K562 (cell line): ENCODE data around the gene CHRNB1. TPM values are rescaled to one million over a fixed set of nuclear protein-coding genes. Genes with fewer than 3 reads are reported as not detected.

Experiments
- CUX1 ChIP-seq: fragments of 200-800 bp; sonication (Bioruptor generic); IDR thresholded peaks from 2 replicates; pipeline ENCODE4 v1.6.1; 2016; ENCODE audit warnings: missing genetic modification characterization, missing compliant biosample characterization
- FUS ChIP-seq: fragments of 200-400 bp; formaldehyde crosslinking; optimal IDR thresholded peaks from 2 replicates; pipeline ENCODE3; 2017; ENCODE audit warnings: low read depth, low read length
- KDM4B ChIP-seq, 2 experiments: fragments of 450-650 bp in 1 of 2; sonication (generic) in 1 of 2; IDR thresholded peaks; 2 replicates each; pipeline ENCODE4 v1.6.1; 2016 to 2017; ENCODE audit warnings: borderline replicate concordance in 2 of 2, antibody characterized with exemption in 1 of 2, low read depth in 1 of 2, mild to moderate bottlenecking in 1 of 2
- KDM5B ChIP-seq: fragments of 200-600 bp; sonication (generic); IDR thresholded peaks from 2 replicates; pipeline ENCODE4 v1.6.1; 2012; ENCODE audit warnings: low read depth, mild to moderate bottlenecking, moderate library complexity, low read length, control low read depth, inconsistent platforms; ENCODE audit not compliant: insufficient replicate concordance
- MCM3 ChIP-seq: fragments of 450-650 bp; IDR thresholded peaks from 2 replicates; pipeline ENCODE4 v1.6.1; 2016
- NFE2L1 ChIP-seq: fragments of 450-650 bp; IDR thresholded peaks from 2 replicates; pipeline ENCODE4 v1.6.1; 2016; ENCODE audit warnings: missing genetic modification characterization, low read depth, mild to moderate bottlenecking, missing compliant biosample characterization, moderate library complexity, borderline replicate concordance
- POLR2H ChIP-seq: IDR thresholded peaks from 2 replicates; pipeline ENCODE4 v1.6.1; 2016; ENCODE audit warnings: missing genetic modification characterization, low read depth, mild to moderate bottlenecking, control low read depth, missing compliant biosample characterization, moderate library complexity
- STAG1 ChIP-seq: sonication (generic); formaldehyde crosslinking; IDR thresholded peaks from 2 replicates; pipeline ENCODE4 v1.5.0; 2020; ENCODE audit warnings: missing genetic modification reagents, borderline replicate concordance
- XRCC3 ChIP-seq: fragments of 450-650 bp; IDR thresholded peaks from 2 replicates; pipeline ENCODE4 v1.6.1; 2017; ENCODE audit warnings: mild to moderate bottlenecking, moderate library complexity
- ZKSCAN8 ChIP-seq: fragments of 200-800 bp; sonication (Bioruptor generic); IDR thresholded peaks from 2 replicates; pipeline ENCODE4 v1.6.1; 2016; ENCODE audit warnings: missing genetic modification characterization, missing compliant biosample characterization
- ZNF408 ChIP-seq: fragments of 250-450 bp; sonication (Bioruptor Pico); IDR thresholded peaks from 2 replicates; pipeline ENCODE4 v1.4.0; 2020; ENCODE audit warnings: low read depth, mild to moderate bottlenecking, moderate library complexity
- ZNF507 ChIP-seq: conservative IDR thresholded peaks from 2 replicates; pipeline ENCODE4 v1.6.1; 2017; ENCODE audit warnings: missing genetic modification characterization, missing compliant biosample characterization
- ZNF584 ChIP-seq: fragments of 200-800 bp; sonication (Bioruptor generic); IDR thresholded peaks from 2 replicates; pipeline ENCODE4 v1.6.1; 2016; ENCODE audit warnings: low read depth, mild to moderate bottlenecking, missing genetic modification characterization, missing compliant biosample characterization
- ZNF707 ChIP-seq: fragments of 250-450 bp; sonication (Bioruptor Pico); conservative IDR thresholded peaks from 2 replicates; pipeline ENCODE4 v1.8.0; 2022; ENCODE audit warnings: inconsistent platforms, mild to moderate bottlenecking, moderate library complexity
- polyA plus RNA-seq, 8 experiments: library from polyadenylated mRNA; depleted of rRNA in 4 of 8; stranded (reverse) in 5 of 8; unstranded in 3 of 8; fragments of >200 nt; fragmentation: Nextera tagmentation in 2 of 8; fragmentation: Illumina TruSeq in 1 of 8; extraction: Ambion mirVana in 2 of 8; extraction: Trizol in 1 of 8; gene quantifications; 2 replicates each; pipeline versions ENCODE4 v1.2.1 to v1.2.3, GENCODE V29; 2011 to 2014; ENCODE audit warnings: inconsistent platforms in 1 of 8, missing spikeins in 1 of 8
- total RNA-seq, 7 experiments: library from RNA; depleted of rRNA in 6 of 7; stranded (reverse); fragments of >200 nt in 6 of 7; fragmentation: Illumina TruSeq in 2 of 7; extraction: Trizol in 2 of 7; gene quantifications; 2 replicates each; pipeline versions ENCODE4 v1.2.1 to v1.2.3, GENCODE V29; 2011 to 2021; ENCODE audit warnings: low replicate concordance in 1 of 7
- TF ChIP-seq, protein P1 (sequence below): conservative IDR thresholded peaks from 2 replicates; pipeline ENCODE4 v1.6.1; 2011; ENCODE audit warnings: low read depth, mild to moderate bottlenecking, low read length; ENCODE audit not compliant: control insufficient read depth
- TF ChIP-seq, protein P2 (sequence below): fragments of 450-650 bp; IDR thresholded peaks from 2 replicates; pipeline ENCODE4 v1.6.1; 2016; ENCODE audit warnings: missing biosample characterization, missing genetic modification characterization
- TF ChIP-seq, protein P3 (sequence below), 3 experiments: fragments of 200-800 bp in 1 of 3; sonication (Bioruptor generic) in 1 of 3; sonication (generic) in 1 of 3; formaldehyde crosslinking in 1 of 3; IDR thresholded peaks; 2 replicates each; pipeline versions ENCODE4 v1.6.1 to v1.8.0; 2016 to 2022; ENCODE audit warnings: mild to moderate bottlenecking in 2 of 3, missing compliant biosample characterization in 2 of 3, missing genetic modification characterization in 2 of 3, missing genetic modification reagents in 1 of 3

Gene CHRNB1
- total and polyA plus RNA-seq, 9 of the 15 experiments (the other 6 are each of a cell fraction or from before 2014, with no cell fraction given), result 4.7 to 12.3 (median 6.8) TPM

DNA sequence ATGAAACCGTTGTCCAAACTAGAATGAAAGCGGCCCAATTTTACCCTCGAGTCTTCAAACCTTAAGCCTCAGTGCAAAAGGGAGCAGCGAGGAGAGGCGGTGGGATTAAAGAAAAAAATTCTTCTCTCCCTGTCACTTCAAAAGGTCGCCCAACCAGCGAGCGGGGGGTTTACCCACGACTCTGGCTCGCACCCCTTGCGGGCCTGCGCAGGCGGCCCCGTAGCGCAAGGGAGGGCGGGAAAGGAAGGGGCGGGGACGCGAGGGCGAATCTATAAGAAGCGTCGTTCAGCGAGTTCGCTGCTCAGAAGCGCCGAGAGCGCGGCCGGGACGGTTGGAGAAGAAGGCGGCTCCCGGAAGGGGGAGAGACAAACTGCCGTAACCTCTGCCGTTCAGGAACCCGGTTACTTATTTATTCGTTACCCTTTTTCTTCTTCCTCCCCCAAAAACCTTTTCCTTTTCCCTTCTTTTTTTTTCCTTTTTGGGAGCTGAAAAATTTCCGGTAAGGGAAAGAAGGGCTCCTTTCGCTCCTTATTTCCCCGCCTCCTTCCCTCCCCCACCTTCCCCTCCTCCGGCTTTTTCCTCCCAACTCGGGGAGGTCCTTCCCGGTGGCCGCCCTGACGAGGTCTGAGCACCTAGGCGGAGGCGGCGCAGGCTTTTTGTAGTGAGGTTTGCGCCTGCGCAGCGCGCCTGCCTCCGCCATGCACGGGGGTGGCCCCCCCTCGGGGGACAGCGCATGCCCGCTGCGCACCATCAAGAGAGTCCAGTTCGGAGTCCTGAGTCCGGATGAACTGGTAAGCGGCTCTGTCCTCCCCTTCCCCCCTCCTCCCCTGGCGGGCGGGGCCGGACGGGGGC lies 39.4 kb downstream of the CHRNB1 start, which contains the start of gene POLR2A (continued):
- no peak for TF ChIP-seq ZNF507 (tag)
- TF ChIP-seq KDM4B (IDR thresholded peaks at IDR 0.05; ENCODE audit: borderline replicate concordance in 2 of 2, low read depth in 1 of 2), result peak in 1 of 2 experiments; percentile 96; a peak in 2 of 4 replicates
- TF ChIP-seq STAG1 (CRISPR knock-in tag), result no peak
- no peak for TF ChIP-seq ZNF584
- peak; percentile 99 for TF ChIP-seq POLR2H
- no peak for TF ChIP-seq FUS
- TF ChIP-seq ZNF707 (CRISPR knock-in tag), result no peak
- TF ChIP-seq, protein P1, sequence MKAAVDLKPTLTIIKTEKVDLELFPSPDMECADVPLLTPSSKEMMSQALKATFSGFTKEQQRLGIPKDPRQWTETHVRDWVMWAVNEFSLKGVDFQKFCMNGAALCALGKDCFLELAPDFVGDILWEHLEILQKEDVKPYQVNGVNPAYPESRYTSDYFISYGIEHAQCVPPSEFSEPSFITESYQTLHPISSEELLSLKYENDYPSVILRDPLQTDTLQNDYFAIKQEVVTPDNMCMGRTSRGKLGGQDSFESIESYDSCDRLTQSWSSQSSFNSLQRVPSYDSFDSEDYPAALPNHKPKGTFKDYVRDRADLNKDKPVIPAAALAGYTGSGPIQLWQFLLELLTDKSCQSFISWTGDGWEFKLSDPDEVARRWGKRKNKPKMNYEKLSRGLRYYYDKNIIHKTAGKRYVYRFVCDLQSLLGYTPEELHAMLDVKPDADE, result no peak; the same call in none of the 2 replicates
- no peak for TF ChIP-seq NFE2L1 (tag)
- TF ChIP-seq ZNF408 (CRISPR knock-in tag), result no peak
- no peak for TF ChIP-seq MCM3
- TF ChIP-seq, protein P2, sequence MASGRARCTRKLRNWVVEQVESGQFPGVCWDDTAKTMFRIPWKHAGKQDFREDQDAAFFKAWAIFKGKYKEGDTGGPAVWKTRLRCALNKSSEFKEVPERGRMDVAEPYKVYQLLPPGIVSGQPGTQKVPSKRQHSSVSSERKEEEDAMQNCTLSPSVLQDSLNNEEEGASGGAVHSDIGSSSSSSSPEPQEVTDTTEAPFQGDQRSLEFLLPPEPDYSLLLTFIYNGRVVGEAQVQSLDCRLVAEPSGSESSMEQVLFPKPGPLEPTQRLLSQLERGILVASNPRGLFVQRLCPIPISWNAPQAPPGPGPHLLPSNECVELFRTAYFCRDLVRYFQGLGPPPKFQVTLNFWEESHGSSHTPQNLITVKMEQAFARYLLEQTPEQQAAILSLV (tag), result no peak
- TF ChIP-seq KDM5B, result peak; percentile 99
- TF ChIP-seq CUX1, result no peak
- no peak for TF ChIP-seq XRCC3
- TF ChIP-seq, protein P3, sequence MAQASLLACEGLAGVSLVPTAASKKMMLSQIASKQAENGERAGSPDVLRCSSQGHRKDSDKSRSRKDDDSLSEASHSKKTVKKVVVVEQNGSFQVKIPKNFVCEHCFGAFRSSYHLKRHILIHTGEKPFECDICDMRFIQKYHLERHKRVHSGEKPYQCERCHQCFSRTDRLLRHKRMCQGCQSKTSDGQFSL (CRISPR knock-in tag; IDR thresholded peaks at IDR 0.05), result peak; percentile 83
- TF ChIP-seq, protein P3 (tag; IDR thresholded peaks at IDR 0.05), result peak in 1 of 2 experiments; percentile 48; a peak in 1 of 4 replicates
- no peak; the same call in 1 of the 2 replicates for TF ChIP-seq ZKSCAN8
